DND-41 (cell line): ENCODE data around the gene NLRP8.

Experiments
- CTCF ChIP-seq: IDR thresholded peaks from 2 replicates; pipeline ENCODE4 v1.5.1; 2012; ENCODE audit warnings: borderline replicate concordance, low read length, moderate library complexity, mild to moderate bottlenecking; ENCODE audit not compliant: poor library complexity, severe bottlenecking; ENCODE audit errors: extremely low read depth
- EZH2 ChIP-seq: IDR thresholded peaks from 3 replicates; pipeline ENCODE4 v1.6.1; 2012; ENCODE audit warnings: borderline replicate concordance, low read depth, mild to moderate bottlenecking, moderate library complexity, low read length, inconsistent platforms; ENCODE audit not compliant: severe bottlenecking

- TF ChIP-seq CTCF (no peak), EZH2 (no peak)
These were observed 34.7 kb upstream of the NLRP8 start for GRCh38 chr19:55912916-55913315.
